IPS-NIHi11 (cell line): Measurements from ENCODE around the gene PPAN.

Source experiments
- DNase-seq: peaks from one replicate; pipeline ENCODE4 v3.0.0; 2012; ENCODE audit warnings: mixed read lengths, low spot score

PPAN gene

DNA sequence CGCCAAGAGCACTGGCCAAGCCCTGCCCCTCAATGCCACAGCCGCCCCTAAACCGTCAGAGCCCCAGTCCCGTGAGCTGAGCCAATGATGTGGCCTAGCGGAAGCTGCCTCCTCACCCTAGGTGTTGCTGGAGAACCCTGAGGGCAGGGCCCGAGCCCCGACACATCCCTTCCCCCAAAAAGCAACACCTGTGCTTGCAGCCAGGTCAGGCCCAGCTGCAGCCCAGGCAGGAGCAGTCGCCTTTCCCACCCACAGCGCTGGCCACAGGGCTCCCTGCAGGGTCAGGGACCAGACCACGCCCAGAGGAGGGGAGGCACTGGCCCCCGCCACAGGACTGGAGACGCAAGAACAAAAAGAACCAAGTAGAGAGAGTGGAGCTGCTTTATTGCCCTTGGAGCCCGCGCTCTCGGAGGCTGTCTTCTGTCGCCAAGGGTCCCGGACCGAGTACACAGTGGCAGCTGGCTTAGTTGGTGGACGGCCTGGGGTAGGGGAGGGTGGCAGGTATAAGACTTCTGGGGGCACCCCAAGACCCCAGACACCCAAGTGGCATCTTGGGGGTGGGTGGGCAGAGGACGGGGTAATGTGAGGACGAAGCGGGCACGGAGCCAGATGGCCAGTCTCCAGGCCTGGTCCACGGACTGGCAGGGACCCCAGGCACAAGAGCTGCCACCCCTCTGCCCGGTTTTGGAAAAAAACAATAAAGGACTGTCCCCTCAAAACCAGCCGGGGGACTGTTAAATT, 8.7 kb downstream of the PPAN start:
- DNase-seq: no peak

DNA sequence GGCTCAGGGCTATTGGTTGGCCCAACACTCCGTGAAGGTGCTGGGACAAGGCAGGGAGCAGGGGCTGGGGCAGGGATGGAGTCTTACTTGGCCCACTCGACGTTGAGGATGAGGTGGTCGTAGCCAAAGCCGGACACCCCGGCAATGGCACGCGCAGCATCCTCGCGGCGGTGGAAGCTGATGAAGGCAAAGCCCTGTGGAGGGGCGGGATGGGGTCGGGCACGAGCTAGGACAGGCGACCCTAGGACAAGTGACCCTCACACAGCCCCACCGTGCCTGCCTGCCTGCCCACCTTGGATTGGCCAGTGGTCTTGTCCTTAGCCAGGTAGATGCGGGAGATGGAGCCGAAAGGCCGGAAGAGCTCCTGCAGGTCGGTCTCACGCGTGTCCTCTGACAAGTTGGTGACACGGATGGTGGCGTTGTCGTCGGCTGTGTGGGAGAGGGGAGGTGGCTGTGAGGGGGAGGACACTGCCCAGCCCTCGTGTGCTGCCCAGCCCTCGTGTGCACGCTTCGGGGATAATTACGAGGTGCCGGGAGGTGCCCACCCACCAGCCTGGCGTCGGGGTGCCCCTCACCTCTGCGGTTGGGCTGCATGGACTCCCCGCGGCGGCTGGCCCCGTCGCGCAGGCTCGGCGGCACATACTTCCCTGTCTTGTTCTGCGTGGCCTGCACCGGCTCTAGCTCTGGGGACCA, 9.4 kb downstream of the PPAN start:
- no peak for DNase-seq

DNA sequence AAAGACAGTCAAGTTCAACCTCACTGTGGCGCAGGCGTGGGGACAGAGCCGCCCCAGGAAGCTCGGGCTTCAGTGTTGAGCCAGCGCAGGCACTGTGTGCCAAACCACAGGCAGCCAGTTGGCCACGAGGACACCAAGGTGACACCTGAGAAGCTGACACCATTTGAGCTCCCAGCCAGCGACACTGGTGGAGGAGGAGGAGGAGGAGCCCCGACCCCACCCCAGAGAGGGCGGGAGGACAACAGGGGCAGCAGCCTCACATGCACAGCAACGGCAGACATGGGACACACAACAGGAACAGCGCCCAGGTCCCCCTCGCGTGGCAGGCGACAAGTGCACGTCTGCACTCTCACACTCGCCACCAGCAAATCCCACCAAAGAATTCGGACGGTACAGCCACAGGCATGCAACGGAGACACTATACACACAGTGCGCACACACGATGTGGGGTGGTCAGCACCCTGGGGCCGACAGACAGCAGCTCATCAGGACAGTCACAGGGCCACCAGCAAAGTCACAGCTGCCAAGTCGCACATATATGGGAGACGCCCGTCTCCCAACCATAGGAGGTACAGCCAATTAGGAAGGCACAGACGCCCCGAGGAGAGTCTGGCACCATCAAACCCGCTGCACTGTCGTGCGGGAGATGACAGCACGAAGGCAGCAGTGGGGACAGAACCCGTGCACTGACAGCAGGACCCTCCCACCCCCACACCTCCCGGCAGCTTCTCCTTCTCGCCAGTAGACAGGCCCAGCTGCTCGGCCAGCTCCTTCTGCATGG, 10.1 kb downstream of the PPAN start:
- DNase-seq: no peak

DNA sequence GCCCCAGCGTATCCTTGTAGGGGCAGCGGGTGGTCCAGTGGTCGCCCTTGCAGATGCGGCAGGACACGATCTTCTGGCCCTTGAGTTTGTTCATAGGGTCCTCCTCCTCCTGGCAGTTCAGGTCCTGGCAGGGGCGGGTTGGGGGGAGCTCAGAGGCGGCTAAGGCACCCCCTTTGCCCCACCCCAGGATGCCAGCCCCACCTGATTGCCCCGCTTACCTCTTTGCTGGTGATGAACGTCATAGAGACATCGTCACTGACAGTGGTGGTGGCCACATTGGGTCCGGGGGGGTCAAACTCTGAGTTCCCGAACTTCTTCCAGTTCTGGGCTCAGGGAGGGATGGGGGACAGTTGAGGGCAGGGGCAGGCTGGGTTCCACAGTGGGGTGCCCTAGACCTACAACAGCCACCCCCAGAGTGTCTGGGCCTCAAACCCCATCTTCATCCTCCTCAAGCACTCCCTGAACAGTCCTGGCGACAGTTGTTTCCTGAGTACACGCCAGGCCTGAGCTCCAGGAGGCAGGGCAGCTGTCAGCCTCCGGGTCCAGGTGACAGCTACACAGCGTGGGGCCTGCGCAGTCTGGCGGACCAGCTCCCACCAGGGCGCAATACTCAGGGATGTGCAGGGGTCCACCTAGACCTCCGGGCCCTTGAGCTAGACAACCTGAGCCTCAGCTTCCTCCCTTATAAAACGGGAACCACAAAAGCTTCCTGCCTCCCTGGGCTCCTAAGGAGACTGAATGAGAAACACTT, 10.9 kb downstream of the PPAN start:
- DNase-seq: no peak

- DNase-seq: no peak
Observed at GRCh38 chr19:10118960-10119359, 12.8 kb downstream of the PPAN start.

- no peak for DNase-seq
Observed at GRCh38 chr19:10120538-10121189, 14.5 kb downstream of the PPAN start.

GRCh38 chr19:10122045-10122444, 15.9 kb downstream of the PPAN start:
- DNase-seq: no peak

GRCh38 chr19:10124429-10124828, 18.3 kb downstream of the PPAN start:
- no peak for DNase-seq

- no peak for DNase-seq
Observed at GRCh38 chr19:10126213-10126639, 20.1 kb downstream of the PPAN start.

- DNase-seq: no peak
Observed at GRCh38 chr19:10132905-10133304, 26.7 kb downstream of the PPAN start.

DNA sequence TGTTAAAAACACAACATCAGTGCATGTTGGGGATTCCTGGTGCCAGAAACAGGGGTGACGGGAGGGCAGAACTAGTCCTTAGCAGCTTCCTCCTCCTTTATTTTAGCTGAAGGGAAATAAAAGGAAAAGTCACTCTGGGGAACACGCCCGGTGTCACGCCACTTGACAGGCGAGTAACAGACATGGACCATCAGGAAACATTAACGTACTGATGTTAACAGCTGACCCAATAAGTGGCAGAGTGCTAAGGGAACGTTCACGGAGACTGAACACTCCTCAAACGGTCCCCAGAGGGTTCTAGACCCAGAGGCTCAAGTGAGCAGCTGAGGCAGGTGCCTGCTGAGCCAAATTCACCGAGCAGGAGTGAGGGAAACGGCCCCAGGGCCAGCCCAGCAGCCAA, 27.4 kb downstream of the PPAN start:
- no peak for DNase-seq

DNA sequence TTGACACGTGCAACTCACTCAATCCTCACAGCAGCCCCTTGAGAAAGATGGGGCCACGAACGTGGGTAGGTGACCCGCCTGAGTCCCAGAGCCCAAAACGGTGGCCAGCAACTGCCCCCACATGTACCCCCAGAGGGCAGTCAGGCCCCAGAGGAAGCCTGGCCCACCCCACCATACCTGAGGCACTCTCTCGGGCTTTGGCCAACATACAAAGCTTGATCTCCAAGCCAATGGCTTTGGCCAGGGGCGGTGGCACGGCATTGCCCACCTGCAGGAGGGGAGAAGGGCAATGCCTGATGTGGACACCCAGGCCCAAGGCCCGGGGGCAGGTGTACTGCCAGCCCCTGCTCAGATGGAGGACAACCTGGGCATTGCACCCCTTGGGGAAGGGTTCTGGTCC, 27.9 kb downstream of the PPAN start:
- DNase-seq: no peak

- no peak for DNase-seq
Observed at GRCh38 chr19:10135551-10136334, 29.6 kb downstream of the PPAN start.

DNA sequence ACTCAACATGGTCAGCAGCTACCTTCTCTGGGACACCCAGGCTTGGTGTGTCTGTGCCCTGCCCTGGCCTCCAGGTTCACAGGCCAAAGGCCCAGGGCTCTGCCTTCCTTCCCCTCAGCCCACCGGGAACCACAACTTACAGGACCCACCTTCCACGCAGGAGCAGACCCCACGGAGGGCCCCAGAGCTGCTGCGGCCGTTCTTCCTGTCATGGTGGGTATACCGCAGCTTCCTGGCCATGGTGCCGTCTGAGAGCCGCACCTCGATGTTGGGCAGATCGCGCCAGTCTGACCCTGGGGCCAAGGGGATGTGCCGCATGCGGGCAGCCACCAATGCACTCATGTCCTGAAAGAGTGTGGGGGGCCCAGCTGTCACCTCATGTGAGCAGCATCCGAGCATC, 30.8 kb downstream of the PPAN start:
- DNase-seq: no peak

- DNase-seq: no peak
Observed at GRCh38 chr19:10137751-10138682, 31.9 kb downstream of the PPAN start.

DNA sequence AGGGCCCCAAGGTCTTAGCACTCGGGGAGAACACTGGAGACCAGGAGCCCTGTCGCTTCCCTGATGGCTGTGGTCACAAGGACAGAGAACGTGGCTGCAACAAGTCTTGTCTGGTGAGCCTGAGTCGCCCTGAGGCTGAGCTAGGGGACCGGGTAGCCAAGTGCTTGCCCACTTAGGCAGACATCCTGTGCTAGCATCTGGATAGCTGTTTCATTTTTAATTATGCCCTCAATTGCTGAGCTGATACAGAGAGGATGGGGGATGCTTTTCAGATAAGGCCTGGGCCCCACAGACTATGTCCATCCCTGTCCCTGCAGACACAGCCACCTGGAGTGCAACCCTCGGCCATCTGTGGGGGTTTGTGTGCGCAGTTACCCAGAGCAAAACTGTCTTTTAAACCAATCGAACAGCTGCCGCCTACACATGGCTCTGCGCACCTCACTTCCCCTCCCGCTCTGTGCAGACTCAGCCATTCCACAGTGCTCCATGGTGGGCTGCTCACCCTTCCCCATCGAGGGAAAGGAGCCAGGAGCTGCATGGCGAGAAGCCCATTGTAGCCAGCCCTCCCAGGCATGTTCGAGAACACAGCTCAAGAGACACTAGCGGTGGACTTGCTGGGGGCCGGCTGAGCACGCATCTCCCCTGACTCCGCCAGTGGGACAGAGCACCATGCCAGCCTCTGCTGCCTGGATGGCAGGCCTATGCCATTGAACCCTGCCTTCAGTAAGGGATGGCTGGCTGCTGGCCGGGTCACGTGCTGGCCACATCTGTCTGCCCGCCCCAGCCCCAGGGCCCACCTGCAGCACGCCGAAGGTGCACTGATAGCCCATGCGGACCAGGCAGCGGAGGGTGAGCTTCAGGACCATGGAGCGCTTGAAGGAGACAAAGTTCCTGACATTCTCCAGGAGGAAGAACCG, 33.0 kb downstream of the PPAN start:
- DNase-seq: no peak

GRCh38 chr19:10139952-10140351, 33.8 kb downstream of the PPAN start:
- DNase-seq: no peak

DNA sequence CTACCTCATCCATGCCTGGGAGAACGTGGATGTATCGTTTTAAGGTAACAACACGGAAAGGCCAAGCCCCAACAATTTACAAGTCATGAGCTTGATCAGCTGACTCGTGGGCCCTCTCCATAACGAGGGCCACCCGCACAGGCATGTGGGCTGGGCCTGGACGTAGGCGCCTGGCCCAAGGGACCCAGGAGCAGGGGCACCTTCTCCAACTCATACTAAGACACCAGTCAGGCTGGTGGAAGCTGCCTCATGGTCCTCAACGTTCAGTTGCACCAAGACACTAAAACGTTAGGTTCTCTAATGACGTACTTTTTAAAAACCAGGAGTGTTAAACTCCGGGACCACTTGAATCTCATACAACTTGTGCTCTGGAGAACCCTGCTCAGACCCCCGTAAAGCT, 35.3 kb downstream of the PPAN start:
- DNase-seq: no peak

GRCh38 chr19:10141973-10142372, 35.8 kb downstream of the PPAN start:
- DNase-seq: no peak
